Measurements from ENCODE around the gene CLIP4. TPM values are rescaled to one million over a fixed set of nuclear protein-coding genes. Genes with fewer than 3 reads are reported as not detected.

CLIP4 gene
- total and polyA plus RNA-seq, 2 experiments from 2014 or later: 0.06 to 0.14 TPM

- H3K4me1 Mint-ChIP-seq: peaks cover 14% of the 10 kb centered on the region; the same call in 2 of the 3 replicates
- no peaks in the 10 kb centered on the region for H3K9me2 ChIP-seq (ENCODE audit: insufficient read depth)
- no peaks in the 10 kb centered on the region for H3K36me3 Mint-ChIP-seq (ENCODE audit: low read depth)
- no peak overlapping the region for H3K4me3 Mint-ChIP-seq
- H2AFZ ChIP-seq: no peak overlapping the region
- ATAC-seq: no peak
- peaks cover 4% of the 10 kb centered on the region; the same call in 1 of the 2 replicates for H3K4me1 ChIP-seq (ENCODE audit: insufficient read depth)
- H3K27ac Mint-ChIP-seq: no peak overlapping the region
- H3K9me3 Mint-ChIP-seq: no peaks in the 10 kb centered on the region
- H3F3A ChIP-seq (replicated peaks; ENCODE audit: low read depth): no peaks in the 10 kb centered on the region
- TF ChIP-seq POLR2AphosphoS5 (IDR thresholded peaks at IDR 0.05; ENCODE audit: low read depth) (no peak), CTCF (conservative IDR thresholded peaks at IDR 0.05; ENCODE audit: low read depth in 2 of 2) (no peak), ZNF114 (CRISPR knock-in tag; IDR thresholded peaks at IDR 0.05) (no peak), ZNF462 (CRISPR knock-in tag; IDR thresholded peaks at IDR 0.05) (no peak), ETS1 (IDR thresholded peaks at IDR 0.05) (no peak), EZH2phosphoT487 (IDR thresholded peaks at IDR 0.05; ENCODE audit: unreplicated experiment) (no peak), CREB1 (CRISPR knock-in tag; IDR thresholded peaks at IDR 0.05; ENCODE audit: low read depth) (no peak), ZNF331 (CRISPR knock-in tag; IDR thresholded peaks at IDR 0.05; ENCODE audit: low read depth) (no peak), STAT1 (IDR thresholded peaks at IDR 0.05; ENCODE audit: unreplicated experiment) (no peak), EZH2 (IDR thresholded peaks at IDR 0.05; ENCODE audit: low read depth, unreplicated experiment) (no peak), NANOG (IDR thresholded peaks at IDR 0.05; ENCODE audit: borderline replicate concordance) (no peak), JUNB (IDR thresholded peaks at IDR 0.05; ENCODE audit: unreplicated experiment) (no peak), REST (IDR thresholded peaks at IDR 0.05; ENCODE audit: unreplicated experiment) (no peak)
- H3K4me3 ChIP-seq: no peak overlapping the region
- no peaks in the 10 kb centered on the region for H3K27me3 Mint-ChIP-seq (ENCODE audit: insufficient read depth, low read depth, poor library complexity)
- H3K36me3 ChIP-seq (ENCODE audit: insufficient read depth): no peaks in the 10 kb centered on the region
- no peak for DNase-seq (ENCODE audit: low spot score)
- H3K4me2 ChIP-seq: no peak overlapping the region
- no peaks in the 10 kb centered on the region for H4K20me1 ChIP-seq (replicated peaks; ENCODE audit: insufficient read depth)
- no peaks in the 10 kb centered on the region for H3K79me2 ChIP-seq (replicated peaks; ENCODE audit: insufficient read depth)
- no peaks in the 10 kb centered on the region for H3K27me3 ChIP-seq (ENCODE audit: insufficient read depth)
- no peak overlapping the region for H3K27ac ChIP-seq (ENCODE audit: low read depth)
Measured at GRCh38 chr2:29215739-29216608, 100.8 kb downstream of the CLIP4 start.
